ENCODE data around the gene ZNF275.

The ZNF275 gene

DNA sequence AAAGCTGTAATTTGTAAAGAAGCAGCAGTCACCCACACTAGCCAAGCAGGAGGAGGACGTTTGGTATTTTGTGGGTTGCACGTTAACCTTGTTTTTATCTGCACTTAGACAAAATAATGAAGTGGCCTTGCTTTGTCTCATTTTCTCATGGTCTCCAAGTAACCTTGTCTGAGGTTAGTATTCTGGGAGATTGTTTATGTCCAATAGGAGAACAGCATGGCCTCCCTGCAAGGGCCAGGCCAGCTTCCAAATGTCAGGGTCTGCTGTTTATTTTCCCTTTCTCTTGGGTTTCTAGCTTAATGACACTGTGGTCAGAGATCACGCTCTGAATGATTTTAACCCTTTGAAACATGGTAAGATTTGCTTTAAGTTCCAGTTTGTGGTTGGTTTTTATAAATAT is 37.3 kb downstream of the ZNF275 start:
- ChIA-PET POLR2A (no interaction called here), CTCF (no interaction called here)
- no peaks in the 10 kb centered on the region for H3K4me1 ChIP-seq (ENCODE audit: control extremely low read depth in 1 of 4, control insufficient read depth in 4 of 4, insufficient read depth in 4 of 4, low read length in 3 of 4)
- 83% methylated on average over 2 of the region's 3 CpGs for WGBS (ENCODE audit: insufficient coverage)
- H3K4me3 ChIP-seq (ENCODE audit: control insufficient read depth in 1 of 7, extremely low read depth in 1 of 7, insufficient read depth in 4 of 7, low read depth in 2 of 7, low read length in 6 of 7), result no peak overlapping the region
- DNase-seq, result no peak
- H3K9me3 ChIP-seq (ENCODE audit: control extremely low read depth in 1 of 5, control insufficient read depth in 4 of 5, insufficient read depth in 2 of 5, low read depth in 1 of 5, low read length in 4 of 5), result no peaks in the 10 kb centered on the region
- H3K27me3 ChIP-seq (replicated peaks in 2 of 5; ENCODE audit: control insufficient read depth in 4 of 5, insufficient read depth in 5 of 5, low read length in 4 of 5), result peaks cover 0 to 6% (median 0%) of the 10 kb centered on the region in 5 experiments
- no peaks in the 10 kb centered on the region for H3K36me3 ChIP-seq (ENCODE audit: control insufficient read depth in 4 of 4, insufficient read depth in 4 of 4, low read length in 3 of 4)
- H3K27ac ChIP-seq (ENCODE audit: insufficient read depth in 1 of 2, low read depth in 1 of 2, low read length in 2 of 2, poor library complexity in 1 of 2, severe bottlenecking in 2 of 2), result no peak overlapping the region

DNA sequence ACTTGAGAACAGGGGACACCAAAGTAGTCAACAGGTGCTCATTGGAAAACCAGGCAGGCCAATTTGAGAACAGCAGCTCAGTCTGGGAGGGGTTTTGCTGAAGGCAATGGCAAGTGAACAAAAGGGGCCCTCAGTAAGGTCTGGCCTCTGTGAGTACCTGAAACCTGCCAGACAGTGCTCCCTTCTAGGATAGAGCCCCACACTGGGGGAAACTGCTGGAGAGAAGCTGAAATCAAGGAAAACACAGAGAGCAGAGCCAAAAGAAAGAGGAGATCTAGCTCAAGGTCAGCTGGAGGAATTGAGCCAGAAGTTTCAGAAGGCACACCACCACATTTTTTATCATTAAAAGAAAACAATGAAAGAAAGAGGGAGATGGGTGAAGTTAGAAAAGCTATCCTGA is 39.0 kb downstream of the ZNF275 start:
- no peak overlapping the region for H3K4me3 ChIP-seq (ENCODE audit: control insufficient read depth in 1 of 7, extremely low read depth in 1 of 7, insufficient read depth in 4 of 7, low read depth in 2 of 7, low read length in 6 of 7)
- DNase-seq, result no peak
- ChIA-PET POLR2A (no interaction called here), CTCF (interaction anchor here (0.9 kb wide), 1 partner anchor 16 kb away, joined by 3 read pairs; no protein-coding TSS in a partner anchor)
- no peaks in the 10 kb centered on the region for H3K27me3 ChIP-seq (replicated peaks in 2 of 5; ENCODE audit: control insufficient read depth in 4 of 5, insufficient read depth in 5 of 5, low read length in 4 of 5)
- H3K9me3 ChIP-seq (ENCODE audit: control extremely low read depth in 1 of 5, control insufficient read depth in 4 of 5, insufficient read depth in 2 of 5, low read depth in 1 of 5, low read length in 4 of 5), result no peaks in the 10 kb centered on the region
- no peaks in the 10 kb centered on the region for H3K4me1 ChIP-seq (ENCODE audit: control extremely low read depth in 1 of 4, control insufficient read depth in 4 of 4, insufficient read depth in 4 of 4, low read length in 3 of 4)
- no peaks in the 10 kb centered on the region for H3K36me3 ChIP-seq (ENCODE audit: control insufficient read depth in 4 of 4, insufficient read depth in 4 of 4, low read length in 3 of 4)
- H3K27ac ChIP-seq (ENCODE audit: insufficient read depth in 1 of 2, low read depth in 1 of 2, low read length in 2 of 2, poor library complexity in 1 of 2, severe bottlenecking in 2 of 2), result no peak overlapping the region

DNA sequence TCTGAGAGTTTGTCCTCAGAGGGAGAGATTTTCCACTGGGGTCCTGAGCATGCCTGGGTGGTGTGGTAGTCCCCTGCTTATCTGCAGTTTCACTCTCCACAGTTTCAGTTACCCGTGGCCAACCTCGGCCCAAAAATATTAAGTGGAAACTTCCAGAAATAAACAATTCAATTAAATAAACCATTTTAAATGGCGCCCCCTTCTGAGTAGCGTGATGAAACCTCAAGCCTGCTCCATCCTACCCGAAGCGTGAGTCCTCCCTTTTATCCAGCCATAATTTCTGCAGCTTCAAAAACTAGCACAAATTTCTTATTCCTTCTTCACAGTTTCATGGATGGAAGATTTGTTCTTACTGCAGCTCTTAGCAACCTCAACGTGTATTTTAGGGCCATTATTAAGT is 40.5 kb downstream of the ZNF275 start:
- Histone ChIP-seq H3K4me3 (ENCODE audit: control insufficient read depth in 1 of 7, extremely low read depth in 1 of 7, insufficient read depth in 4 of 7, low read depth in 2 of 7, low read length in 6 of 7) (no peak overlapping the region), H3K36me3 (ENCODE audit: control insufficient read depth in 4 of 4, insufficient read depth in 4 of 4, low read length in 3 of 4) (no peaks in the 10 kb centered on the region), H3K4me1 (ENCODE audit: control extremely low read depth in 1 of 4, control insufficient read depth in 4 of 4, insufficient read depth in 4 of 4, low read length in 3 of 4) (no peaks in the 10 kb centered on the region), H3K9me3 (ENCODE audit: control extremely low read depth in 1 of 5, control insufficient read depth in 4 of 5, insufficient read depth in 2 of 5, low read depth in 1 of 5, low read length in 4 of 5) (no peaks in the 10 kb centered on the region), H3K27ac (ENCODE audit: insufficient read depth in 1 of 2, low read depth in 1 of 2, low read length in 2 of 2, poor library complexity in 1 of 2, severe bottlenecking in 2 of 2) (no peak overlapping the region), H3K27me3 (replicated peaks in 2 of 5; ENCODE audit: control insufficient read depth in 4 of 5, insufficient read depth in 5 of 5, low read length in 4 of 5) (no peaks in the 10 kb centered on the region)
- DNase-seq, result no peak
- WGBS (ENCODE audit: insufficient coverage), result 75% methylated on average over 7 of the region's 7 CpGs
- ChIA-PET POLR2A (no interaction called here), CTCF (no interaction called here)

DNA sequence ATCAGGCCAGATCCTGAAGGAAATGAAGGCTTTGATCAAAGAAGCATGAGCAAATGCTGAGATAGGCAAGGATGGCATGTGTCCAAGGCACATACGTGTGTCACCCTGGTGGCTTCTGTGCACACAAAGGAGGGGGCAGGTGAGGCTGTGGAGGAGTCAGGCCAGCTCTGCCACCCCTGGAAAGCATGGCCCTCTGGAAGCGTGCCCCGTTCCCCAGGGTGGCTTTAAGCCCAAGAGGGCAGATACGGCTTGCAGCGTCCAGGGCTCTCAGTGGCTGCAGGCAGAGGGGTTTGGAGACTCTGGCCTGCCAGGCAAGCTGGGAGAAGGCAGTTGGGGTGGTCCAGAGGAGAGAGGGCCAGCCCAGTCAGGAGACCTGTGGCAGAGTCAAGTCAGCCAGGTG is 41.6 kb downstream of the ZNF275 start:
- no peaks in the 10 kb centered on the region for H3K27me3 ChIP-seq (replicated peaks in 2 of 5; ENCODE audit: control insufficient read depth in 4 of 5, insufficient read depth in 5 of 5, low read length in 4 of 5)
- no peaks in the 10 kb centered on the region for H3K4me1 ChIP-seq (ENCODE audit: control extremely low read depth in 1 of 4, control insufficient read depth in 4 of 4, insufficient read depth in 4 of 4, low read length in 3 of 4)
- ChIA-PET CTCF (no interaction called here), POLR2A (no interaction called here)
- 90% methylated on average over 5 of the region's 5 CpGs for whole genome bisulfite sequencing (ENCODE audit: insufficient coverage)
- no peaks in the 10 kb centered on the region for H3K9me3 ChIP-seq (ENCODE audit: control extremely low read depth in 1 of 5, control insufficient read depth in 4 of 5, insufficient read depth in 2 of 5, low read depth in 1 of 5, low read length in 4 of 5)
- H3K27ac ChIP-seq (ENCODE audit: insufficient read depth in 1 of 2, low read depth in 1 of 2, low read length in 2 of 2, poor library complexity in 1 of 2, severe bottlenecking in 2 of 2), result no peak overlapping the region
- no peak for DNase-seq
- H3K36me3 ChIP-seq (ENCODE audit: control insufficient read depth in 4 of 4, insufficient read depth in 4 of 4, low read length in 3 of 4), result no peaks in the 10 kb centered on the region
- no peak overlapping the region for H3K4me3 ChIP-seq (ENCODE audit: control insufficient read depth in 1 of 7, extremely low read depth in 1 of 7, insufficient read depth in 4 of 7, low read depth in 2 of 7, low read length in 6 of 7)

DNA sequence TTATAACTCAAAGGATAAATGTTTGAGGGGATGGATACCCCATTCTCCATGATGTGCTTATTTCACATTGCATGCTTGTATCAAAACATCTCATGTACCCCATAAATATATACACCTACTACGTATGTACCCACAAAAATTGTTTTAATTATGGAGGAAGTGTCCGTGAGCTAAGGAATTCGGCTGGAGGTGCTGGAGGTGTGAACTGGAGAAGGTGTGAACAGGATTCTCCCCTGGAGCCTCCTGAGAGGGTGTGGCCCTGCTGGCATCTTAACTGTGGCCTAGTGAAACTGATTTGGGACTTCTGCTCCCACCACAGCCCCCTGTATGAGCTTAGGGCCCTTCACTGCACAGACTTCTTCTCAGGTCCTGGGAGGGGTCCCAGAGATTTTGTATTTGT is 43.8 kb downstream of the ZNF275 start:
- H3K27ac ChIP-seq (ENCODE audit: insufficient read depth in 1 of 2, low read depth in 1 of 2, low read length in 2 of 2, poor library complexity in 1 of 2, severe bottlenecking in 2 of 2), result no peak overlapping the region
- ChIA-PET CTCF (no interaction called here), POLR2A (no interaction called here)
- H3K9me3 ChIP-seq (ENCODE audit: control extremely low read depth in 1 of 5, control insufficient read depth in 4 of 5, insufficient read depth in 2 of 5, low read depth in 1 of 5, low read length in 4 of 5), result no peaks in the 10 kb centered on the region
- no peaks in the 10 kb centered on the region for H3K36me3 ChIP-seq (ENCODE audit: control insufficient read depth in 4 of 4, insufficient read depth in 4 of 4, low read length in 3 of 4)
- DNase-seq, result no peak
- no peak overlapping the region for H3K4me3 ChIP-seq (ENCODE audit: control insufficient read depth in 1 of 7, extremely low read depth in 1 of 7, insufficient read depth in 4 of 7, low read depth in 2 of 7, low read length in 6 of 7)
- no peaks in the 10 kb centered on the region for H3K27me3 ChIP-seq (replicated peaks in 2 of 5; ENCODE audit: control insufficient read depth in 4 of 5, insufficient read depth in 5 of 5, low read length in 4 of 5)
- WGBS (ENCODE audit: insufficient coverage), result no CpG with 5 or more reads among the region's 3 CpGs
- peaks cover 0 to 11% (median 4%) of the 10 kb centered on the region in 4 experiments for H3K4me1 ChIP-seq (ENCODE audit: control extremely low read depth in 1 of 4, control insufficient read depth in 4 of 4, insufficient read depth in 4 of 4, low read length in 3 of 4)

DNA sequence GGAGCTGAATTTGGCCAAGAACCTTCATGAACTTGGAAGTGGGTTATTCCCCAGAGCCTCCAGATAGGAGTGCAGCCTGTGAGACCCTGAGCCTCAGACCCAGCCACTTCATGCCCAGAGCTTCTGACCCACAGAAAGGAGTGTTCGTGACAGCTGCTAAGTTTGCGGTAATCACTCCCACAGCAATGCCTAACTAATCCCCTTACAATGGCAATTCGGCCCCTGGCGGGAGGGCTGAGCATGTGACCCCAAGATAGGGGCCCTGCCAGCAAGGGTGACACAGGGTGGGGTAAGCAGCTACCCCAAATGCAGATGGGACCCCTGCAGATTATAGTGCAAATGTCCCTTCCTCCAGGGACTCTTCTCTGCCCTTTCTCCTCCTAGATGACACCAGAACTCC is 44.7 kb downstream of the ZNF275 start:
- no peaks in the 10 kb centered on the region for H3K27me3 ChIP-seq (replicated peaks in 2 of 5; ENCODE audit: control insufficient read depth in 4 of 5, insufficient read depth in 5 of 5, low read length in 4 of 5)
- WGBS (ENCODE audit: insufficient coverage), result 100% methylated on average over 3 of the region's 4 CpGs
- H3K4me1 ChIP-seq (ENCODE audit: control extremely low read depth in 1 of 4, control insufficient read depth in 4 of 4, insufficient read depth in 4 of 4, low read length in 3 of 4), result peaks cover 0 to 11% (median 4%) of the 10 kb centered on the region in 4 experiments
- H3K9me3 ChIP-seq (ENCODE audit: control extremely low read depth in 1 of 5, control insufficient read depth in 4 of 5, insufficient read depth in 2 of 5, low read depth in 1 of 5, low read length in 4 of 5), result no peaks in the 10 kb centered on the region
- H3K4me3 ChIP-seq (ENCODE audit: control insufficient read depth in 1 of 7, extremely low read depth in 1 of 7, insufficient read depth in 4 of 7, low read depth in 2 of 7, low read length in 6 of 7), result no peak overlapping the region
- H3K27ac ChIP-seq (ENCODE audit: insufficient read depth in 1 of 2, low read depth in 1 of 2, low read length in 2 of 2, poor library complexity in 1 of 2, severe bottlenecking in 2 of 2), result no peak overlapping the region
- no peaks in the 10 kb centered on the region for H3K36me3 ChIP-seq (ENCODE audit: control insufficient read depth in 4 of 4, insufficient read depth in 4 of 4, low read length in 3 of 4)
- ChIA-PET POLR2A (no interaction called here), CTCF (no interaction called here)
- DNase-seq, result no peak

DNA sequence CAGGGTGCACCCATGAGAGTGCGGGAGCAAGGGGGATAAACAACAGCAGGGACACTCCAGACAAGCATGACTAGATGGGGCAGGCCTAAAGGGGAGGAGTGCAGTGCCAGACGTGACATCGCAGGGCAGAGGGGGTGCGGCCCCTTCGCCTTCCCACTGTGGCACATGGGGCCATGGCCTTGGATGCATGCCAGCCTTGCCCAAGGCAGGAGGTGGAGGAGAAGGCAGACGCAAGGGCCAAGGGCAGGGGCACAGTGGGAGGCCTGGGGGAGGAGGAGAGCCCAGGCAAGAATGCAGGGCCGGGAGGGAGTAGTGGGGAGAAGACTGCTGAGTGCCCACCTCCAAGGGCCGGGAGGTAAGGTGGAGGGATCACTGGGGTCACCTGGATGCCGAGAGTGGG is 45.6 kb downstream of the ZNF275 start:
- no peak overlapping the region for H3K4me3 ChIP-seq (ENCODE audit: control insufficient read depth in 1 of 7, extremely low read depth in 1 of 7, insufficient read depth in 4 of 7, low read depth in 2 of 7, low read length in 6 of 7)
- H3K27ac ChIP-seq (ENCODE audit: insufficient read depth in 1 of 2, low read depth in 1 of 2, low read length in 2 of 2, poor library complexity in 1 of 2, severe bottlenecking in 2 of 2), result no peak overlapping the region
- ChIA-PET POLR2A (no interaction called here), CTCF (no interaction called here)
- no peaks in the 10 kb centered on the region for H3K27me3 ChIP-seq (replicated peaks in 2 of 5; ENCODE audit: control insufficient read depth in 4 of 5, insufficient read depth in 5 of 5, low read length in 4 of 5)
- H3K4me1 ChIP-seq (ENCODE audit: control extremely low read depth in 1 of 4, control insufficient read depth in 4 of 4, insufficient read depth in 4 of 4, low read length in 3 of 4), result peaks cover 0 to 11% (median 4%) of the 10 kb centered on the region in 4 experiments
- no peaks in the 10 kb centered on the region for H3K9me3 ChIP-seq (ENCODE audit: control extremely low read depth in 1 of 5, control insufficient read depth in 4 of 5, insufficient read depth in 2 of 5, low read depth in 1 of 5, low read length in 4 of 5)
- 90% methylated on average over 7 of the region's 9 CpGs for WGBS (ENCODE audit: insufficient coverage)
- H3K36me3 ChIP-seq (ENCODE audit: control insufficient read depth in 4 of 4, insufficient read depth in 4 of 4, low read length in 3 of 4), result no peaks in the 10 kb centered on the region
- DNase-seq, result no peak
